H1 (cell line): ENCODE results near the gene HFM1. TPM values are rescaled to one million over a fixed set of nuclear protein-coding genes. Genes with fewer than 3 reads are reported as not detected.

Source experiments
- CTCF ChIA-PET: fragments of 300-600 bp; sonication (Branson Sonifier 250); formaldehyde crosslinking; loops from one replicate; lab custom pipeline; 2021; ENCODE audit not compliant: partially characterized antibody; lab: Charles Lee
- POLR2A ChIA-PET: fragments of 300-600 bp; sonication (Branson Sonifier 250); formaldehyde crosslinking; loops from one replicate; lab custom pipeline; 2021; ENCODE audit warnings: inconsistent platforms; ENCODE audit not compliant: partially characterized antibody; lab: Charles Lee
- DNase-seq, 2 experiments: peaks; one replicate each; pipeline versions ENCODE4 v3.0.0 to v3.0.0-alpha.2; 2010 to 2022; ENCODE audit warnings: low spot score in 2 of 2, low read depth in 1 of 2, mixed read lengths in 1 of 2
- FAIRE-seq: peaks from 2 replicates; lab custom pipeline; 2011; peaks lifted over from hg19 to GRCh38; lab: Jason Lieb, UNC
- H2AFZ ChIP-seq: 2 replicates; pipeline ENCODE4 v1.8.1; 2012; ENCODE audit warnings: low read length, inconsistent platforms
- H2AK5ac ChIP-seq: 2 replicates; pipeline ENCODE4 v1.6.1; 2013; ENCODE audit warnings: low read depth, low read length
- H2BK120ac ChIP-seq: replicated peaks from 2 replicates; pipeline ENCODE3; 2013; ENCODE audit warnings: low read depth, low read length, inconsistent platforms
- H2BK12ac ChIP-seq: 2 replicates; pipeline ENCODE4 v1.6.1; 2013; ENCODE audit warnings: low read depth, low read length
- H2BK15ac ChIP-seq: 2 replicates; pipeline ENCODE4 v1.6.1; 2013; ENCODE audit warnings: low read length
- H2BK20ac ChIP-seq: 2 replicates; pipeline ENCODE4 v1.6.1; 2013; ENCODE audit warnings: low read length
- H2BK5ac ChIP-seq: 2 replicates; pipeline ENCODE4 v1.6.1; 2013; ENCODE audit warnings: low read depth, low read length
- H3K14ac ChIP-seq: 2 replicates; pipeline ENCODE4 v1.6.1; 2013; ENCODE audit warnings: inconsistent platforms; ENCODE audit not compliant: insufficient read length
- H3K18ac ChIP-seq: 2 replicates; pipeline ENCODE4 v1.6.1; 2013; ENCODE audit warnings: low read length; ENCODE audit errors: extremely low read depth
- H3K23ac ChIP-seq: 2 replicates; pipeline ENCODE4 v1.6.1; 2013; ENCODE audit warnings: inconsistent platforms; ENCODE audit not compliant: insufficient read length
- H3K23me2 ChIP-seq: 2 replicates; pipeline ENCODE4 v1.6.1; 2013; ENCODE audit warnings: low read depth, low read length
- H3K27ac ChIP-seq: 2 replicates; pipeline ENCODE4 v1.6.1; 2011; ENCODE audit warnings: low read depth, low read length, inconsistent platforms
- H3K27me3 ChIP-seq, 4 experiments: replicated peaks in 1 of 4; 1 replicate in 1 of 4; 2 replicates in 3 of 4; pipeline versions ENCODE4 v1.6.1 to v1.8.1; 2011 to 2013; ENCODE audit warnings: low read length in 3 of 4, mild to moderate bottlenecking in 3 of 4, inconsistent platforms in 2 of 4, mixed read lengths in 2 of 4, moderate library complexity in 1 of 4; ENCODE audit not compliant: control insufficient read depth in 3 of 4, insufficient read depth in 3 of 4; ENCODE audit errors: extremely low read depth in 1 of 4
- H3K36me3 ChIP-seq, 4 experiments: 2 replicates each; pipeline versions ENCODE4 v1.6.1 to v1.8.1; 2011 to 2013; ENCODE audit warnings: mild to moderate bottlenecking in 4 of 4, low read length in 3 of 4, moderate library complexity in 2 of 4, control low read depth in 1 of 4, inconsistent platforms in 1 of 4; ENCODE audit not compliant: insufficient read depth in 4 of 4, control insufficient read depth in 2 of 4
- H3K4ac ChIP-seq: replicated peaks from 2 replicates; pipeline ENCODE3; 2013; ENCODE audit warnings: low read length, low read depth, mixed read lengths, inconsistent platforms; ENCODE audit not compliant: insufficient read length
- H3K4me1 ChIP-seq, 4 experiments: replicated peaks in 1 of 4; 1 replicate in 1 of 4; 2 replicates in 3 of 4; pipeline versions ENCODE4 v1.6.1 to v1.8.1; 2011 to 2013; ENCODE audit warnings: low read length in 3 of 4, inconsistent platforms in 2 of 4, mixed read lengths in 1 of 4; ENCODE audit not compliant: insufficient read depth in 4 of 4, control insufficient read depth in 3 of 4
- H3K4me2 ChIP-seq, 2 experiments: 2 replicates each; pipeline versions ENCODE4 v1.6.1 to v1.8.1; 2011 to 2013; ENCODE audit warnings: low read depth in 2 of 2, low read length in 2 of 2, control low read depth in 1 of 2, inconsistent platforms in 1 of 2, mild to moderate bottlenecking in 1 of 2; ENCODE audit not compliant: insufficient read depth in 1 of 2
- H3K4me3 ChIP-seq, 4 experiments: fragments of 200-600, 300-600 bp in 1 of 4; sonication (generic), shearing (Covaris generic), sonication (Bioruptor Twin) in 1 of 4; 2 replicates each; pipeline versions ENCODE4 v1.5.1 to v1.8.1; 2011 to 2016; ENCODE audit warnings: low read length in 4 of 4, low read depth in 3 of 4, control low read depth in 2 of 4, inconsistent platforms in 2 of 4, mild to moderate bottlenecking in 2 of 4, mixed read lengths in 1 of 4, moderate library complexity in 1 of 4; ENCODE audit not compliant: insufficient read depth in 2 of 4; ENCODE audit errors: extremely low read depth in 1 of 4
- H3K56ac ChIP-seq: replicated peaks from 2 replicates; pipeline ENCODE3; 2013; ENCODE audit warnings: low read depth, mild to moderate bottlenecking, mixed read lengths, low read length, inconsistent platforms; ENCODE audit not compliant: insufficient read length
- H3K79me1 ChIP-seq: 2 replicates; pipeline ENCODE4 v1.6.1; 2013; ENCODE audit warnings: low read depth, low read length, control low read depth
- H3K79me2 ChIP-seq, 2 experiments: 2 replicates each; pipeline versions ENCODE4 v1.6.1 to v1.8.1; 2012 to 2013; ENCODE audit warnings: low read length in 2 of 2, mild to moderate bottlenecking in 2 of 2, inconsistent platforms in 1 of 2; ENCODE audit not compliant: insufficient read depth in 2 of 2, control insufficient read depth in 1 of 2
- H3K9ac ChIP-seq, 4 experiments: replicated peaks in 1 of 4; 1 replicate in 1 of 4; 2 replicates in 3 of 4; pipeline versions ENCODE4 v1.6.1 to v1.8.1; 2011 to 2013; ENCODE audit warnings: low read depth in 3 of 4, low read length in 3 of 4, control low read depth in 2 of 4, mild to moderate bottlenecking in 2 of 4, moderate library complexity in 2 of 4, inconsistent platforms in 1 of 4; ENCODE audit errors: extremely low read depth in 1 of 4
- H3K9me3 ChIP-seq, 2 experiments: 2 replicates each; pipeline versions ENCODE4 v1.6.1 to v1.8.1; 2012 to 2013; ENCODE audit warnings: mild to moderate bottlenecking in 2 of 2, moderate library complexity in 2 of 2, control low read depth in 1 of 2, inconsistent platforms in 1 of 2, low read depth in 1 of 2, low read length in 1 of 2, mixed read lengths in 1 of 2; ENCODE audit not compliant: insufficient read depth in 2 of 2
- H4K20me1 ChIP-seq, 2 experiments: replicated peaks in 1 of 2; 2 replicates each; pipeline versions ENCODE3 to v1.8.1; 2011 to 2013; ENCODE audit warnings: inconsistent platforms in 2 of 2, low read length in 2 of 2, mild to moderate bottlenecking in 1 of 2; ENCODE audit not compliant: insufficient read depth in 2 of 2, control insufficient read depth in 1 of 2
- H4K5ac ChIP-seq: 2 replicates; pipeline ENCODE4 v1.6.1; 2013; ENCODE audit warnings: low read length, low read depth, mixed read lengths, inconsistent platforms; ENCODE audit not compliant: insufficient read length
- H4K8ac ChIP-seq: 2 replicates; pipeline ENCODE4 v1.8.0; 2013; ENCODE audit warnings: mild to moderate bottlenecking, moderate library complexity, low read length, inconsistent platforms; ENCODE audit not compliant: insufficient read depth; ENCODE audit errors: extremely low read depth
- H4K91ac ChIP-seq: replicated peaks from 2 replicates; pipeline ENCODE3; 2013; ENCODE audit warnings: low read length, mixed read lengths, inconsistent platforms; ENCODE audit not compliant: insufficient read length
- ASH2L ChIP-seq: fragments of 200-600, 300-600 bp; sonication (generic); IDR thresholded peaks from one replicate; pipeline ENCODE4 v1.7.1; 2017; ENCODE audit warnings: low read length
- ATF3 ChIP-seq: IDR thresholded peaks from 2 replicates; pipeline ENCODE4 v1.6.1; 2011; ENCODE audit warnings: low read depth, mild to moderate bottlenecking, low read length; ENCODE audit not compliant: insufficient read depth
- EP300 ChIP-seq, 2 experiments: IDR thresholded peaks; 1 replicate in 1 of 2; 2 replicates in 1 of 2; pipeline ENCODE4 v1.6.1; 2011 to 2012; ENCODE audit warnings: low read depth in 2 of 2, low read length in 2 of 2, mild to moderate bottlenecking in 2 of 2, borderline replicate concordance in 1 of 2, inconsistent platforms in 1 of 2, moderate library complexity in 1 of 2
- GTF2F1 ChIP-seq: IDR thresholded peaks from 2 replicates; pipeline ENCODE4 v1.6.1; 2012; ENCODE audit warnings: low read depth, low read length, improper control_type of control experiment, borderline replicate concordance
- RBBP5 ChIP-seq: IDR thresholded peaks from 2 replicates; pipeline ENCODE4 v1.7.1; 2012; ENCODE audit warnings: low read depth, mild to moderate bottlenecking, inconsistent platforms, low read length, moderate library complexity, borderline replicate concordance
- SAP30 ChIP-seq: fragments of 300-600 bp; sonication (generic); IDR thresholded peaks from 2 replicates; pipeline ENCODE4 v1.7.1; 2012; ENCODE audit warnings: low read length, moderate library complexity, mild to moderate bottlenecking, inconsistent platforms; ENCODE audit not compliant: insufficient read depth, insufficient replicate concordance
- SIN3A ChIP-seq, 2 experiments: IDR thresholded peaks in 1 of 2; conservative IDR thresholded peaks in 1 of 2; 2 replicates each; pipeline ENCODE4 v1.6.1; 2011 to 2012; ENCODE audit warnings: low read length in 2 of 2, improper control_type of control experiment in 1 of 2, low read depth in 1 of 2, mild to moderate bottlenecking in 1 of 2
- SUZ12 ChIP-seq: fragments of 200-600 bp; sonication (generic); IDR thresholded peaks from 2 replicates; pipeline ENCODE4 v1.6.1; 2012; ENCODE audit warnings: mild to moderate bottlenecking, inconsistent platforms, low read length, moderate library complexity, mixed read lengths
- TBP ChIP-seq: IDR thresholded peaks from 2 replicates; pipeline ENCODE4 v1.6.1; 2011; ENCODE audit warnings: low read depth, low read length, improper control_type of control experiment
- TEAD4 ChIP-seq: IDR thresholded peaks from 2 replicates; pipeline ENCODE4 v1.6.1; 2012; ENCODE audit warnings: low read depth, low read length, inconsistent platforms, mixed read lengths
- ZNF274 ChIP-seq: IDR thresholded peaks from 2 replicates; pipeline ENCODE4 v1.7.0; 2012; ENCODE audit warnings: low read length, borderline replicate concordance; ENCODE audit errors: extremely low read depth
- WGBS, 2 experiments: shearing (Covaris generic) in 1 of 2; methylation state at CpG; one replicate each; pipeline versions ENCODE4 v1.1.6 to v1.1.7; 2013 to 2015; ENCODE audit warnings: low lambda C conversion rate in 2 of 2, mixed read lengths in 2 of 2, inconsistent platforms in 1 of 2, low coverage in 1 of 2, missing lambda C conversion rate in 1 of 2; ENCODE audit not compliant: insufficient replicate concordance in 2 of 2, insufficient coverage in 1 of 2, insufficient read length in 1 of 2; ENCODE audit errors: extremely low coverage in 1 of 2, missing lambda C conversion rate in 1 of 2; 5-methylcytosine and 5-hydroxymethylcytosine counted together
- polyA plus RNA-seq, 7 experiments: library from polyadenylated mRNA; depleted of rRNA in 3 of 7; stranded (reverse) in 5 of 7; unstranded in 2 of 7; fragments of >200 nt in 5 of 7; fragments of 200-250 nt in 2 of 7; gene quantifications; 1 replicate in 5 of 7; 2 replicates in 1 of 7; 4 replicates in 1 of 7; pipeline versions ENCODE4 v1.2.1 to v1.2.3, GENCODE V29; 2011 to 2013; ENCODE audit warnings: missing spikeins in 2 of 7, mixed read lengths in 2 of 7
- total RNA-seq: library from RNA; stranded (reverse); fragmentation: NEBNext Ultra II Directional; extraction: Animal tissue kit (Norgen Biotek cat#: 25700); gene quantifications from 2 replicates; pipeline ENCODE4 v1.2.1, GENCODE V29; 2021
- TF ChIP-seq, protein P1 (sequence below): IDR thresholded peaks from 2 replicates; pipeline ENCODE4 v1.6.1; 2012; ENCODE audit warnings: low read length, inconsistent platforms

HFM1 gene
- total and polyA plus RNA-seq, 2 of the 8 experiments (the other 6 are each of a cell fraction or from before 2014, with no cell fraction given): 0.23 to 1.2 TPM

DNA sequence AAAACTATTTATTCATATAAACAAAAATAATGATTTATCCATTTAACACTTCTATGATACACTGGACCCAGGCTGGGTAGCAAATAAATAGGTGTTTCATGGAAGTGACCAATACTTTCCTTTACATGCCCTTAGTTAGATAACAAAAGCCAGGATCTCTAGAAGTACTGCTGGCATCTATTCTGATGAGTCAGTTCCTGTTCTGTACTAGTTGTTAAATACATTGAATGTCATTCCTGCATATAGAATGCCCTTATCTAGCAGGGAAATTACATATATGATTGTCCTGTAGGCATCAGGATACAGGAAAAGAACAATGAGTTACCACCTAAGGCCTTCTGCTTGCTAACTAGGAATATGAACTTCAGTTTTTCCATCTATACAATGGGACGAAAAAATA lies 130.8 kb downstream of the HFM1 start:
- Histone ChIP-seq H2AFZ (no peak overlapping the region), H3K79me1 (no peaks in the 10 kb centered on the region), H4K20me1 (no peaks in the 10 kb centered on the region), H4K8ac (no peak overlapping the region), H3K27ac (no peak overlapping the region), H3K23ac (no peak overlapping the region), H3K9me3 (no peaks in the 10 kb centered on the region), H3K4ac (no peak overlapping the region), H2BK5ac (no peak overlapping the region), H3K4me3 (no peak overlapping the region), H4K91ac (no peak overlapping the region), H2BK15ac (no peak overlapping the region), H3K18ac (no peak overlapping the region), H3K23me2 (no peaks in the 10 kb centered on the region), H3K79me2 (no peaks in the 10 kb centered on the region), H3K4me2 (no peak overlapping the region), H3K4me1 (no peaks in the 10 kb centered on the region), H3K36me3 (no peaks in the 10 kb centered on the region), H3K27me3 (no peaks in the 10 kb centered on the region), H3K9ac (no peak overlapping the region), H4K5ac (no peak overlapping the region), H2BK120ac (no peak overlapping the region), H2BK20ac (no peak overlapping the region), H2AK5ac (no peak overlapping the region), H3K14ac (no peak overlapping the region), H3K56ac (no peak overlapping the region), H2BK12ac (no peak overlapping the region)
- FAIRE-seq (no peak), DNase-seq (no peak)
- 92% methylated on average over 1 of the region's 1 CpG; no CpG with 5 or more reads in 1 of the 2 experiments for WGBS, 2 experiments
- CTCF ChIA-PET: no interaction called here
- POLR2A ChIA-PET: no interaction called here
- TF ChIP-seq ASH2L (no peak), SUZ12 (no peak), EP300 (IDR thresholded peaks at IDR 0.05; ENCODE audit: borderline replicate concordance in 1 of 2, low read depth in 2 of 2, low read length in 2 of 2) (no peak), ATF3 (no peak), TEAD4 (no peak), ZNF274 (no peak), TBP (no peak), GTF2F1 (no peak), SAP30 (no peak), SIN3A (conservative IDR thresholded peaks at IDR 0.05 in 1 of 2, IDR thresholded peaks at IDR 0.05 in 1 of 2; ENCODE audit: low read depth in 1 of 2, low read length in 2 of 2) (no peak), RBBP5 (no peak)
- TF ChIP-seq, protein P1, sequence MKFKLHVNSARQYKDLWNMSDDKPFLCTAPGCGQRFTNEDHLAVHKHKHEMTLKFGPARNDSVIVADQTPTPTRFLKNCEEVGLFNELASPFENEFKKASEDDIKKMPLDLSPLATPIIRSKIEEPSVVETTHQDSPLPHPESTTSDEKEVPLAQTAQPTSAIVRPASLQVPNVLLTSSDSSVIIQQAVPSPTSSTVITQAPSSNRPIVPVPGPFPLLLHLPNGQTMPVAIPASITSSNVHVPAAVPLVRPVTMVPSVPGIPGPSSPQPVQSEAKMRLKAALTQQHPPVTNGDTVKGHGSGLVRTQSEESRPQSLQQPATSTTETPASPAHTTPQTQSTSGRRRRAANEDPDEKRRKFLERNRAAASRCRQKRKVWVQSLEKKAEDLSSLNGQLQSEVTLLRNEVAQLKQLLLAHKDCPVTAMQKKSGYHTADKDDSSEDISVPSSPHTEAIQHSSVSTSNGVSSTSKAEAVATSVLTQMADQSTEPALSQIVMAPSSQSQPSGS: no peak
